Smooth muscle cell (in vitro differentiated cells): ENCODE data around the gene JCHAIN. TPM values are rescaled to one million over a fixed set of nuclear protein-coding genes. Genes with fewer than 3 reads are reported as not detected.
"Not testable (repeated sequence)": the region's sequence is repeated elsewhere in the genome, so short reads cannot be mapped to it uniquely, and the experiment has no call there.

Source experiments
- DNase-seq: peaks from one replicate; lab custom pipeline; 2025; ENCODE audit not compliant: unreplicated experiment; lab: John Stamatoyannopoulos, UW
- H2AFZ ChIP-seq: fragments of 200-600 bp; sonication (generic); 2 replicates; pipeline ENCODE4 v1.6.0; 2016; ENCODE audit warnings: antibody characterized with exemption, low read depth, mild to moderate bottlenecking
- H3F3A ChIP-seq: fragments of 200-600 bp; sonication (generic); 2 replicates; pipeline ENCODE4 v1.6.0; 2017; ENCODE audit warnings: antibody characterized with exemption, low read depth
- H3K27ac ChIP-seq: fragments of 200-600 bp; sonication (generic); 2 replicates; pipeline ENCODE4 v1.5.1; 2016; ENCODE audit warnings: low read depth, mild to moderate bottlenecking
- H3K27me3 ChIP-seq: fragments of 200-600 bp; sonication (generic); 2 replicates; pipeline ENCODE4 v1.6.1; 2016; ENCODE audit warnings: low read depth, mild to moderate bottlenecking
- H3K36me3 ChIP-seq: fragments of 200-600 bp; sonication (generic); 2 replicates; pipeline ENCODE4 v1.5.1; 2016; ENCODE audit warnings: low read depth
- H3K4me1 ChIP-seq: fragments of 200-600 bp; sonication (generic); 2 replicates; pipeline ENCODE4 v1.5.1; 2016; ENCODE audit warnings: low read depth
- H3K4me2 ChIP-seq: fragments of 200-600 bp; sonication (generic); 2 replicates; pipeline ENCODE4 v1.6.0; 2016; ENCODE audit warnings: mild to moderate bottlenecking
- H3K4me3 ChIP-seq: fragments of 200-600 bp; sonication (generic); 2 replicates; pipeline ENCODE4 v1.5.1; 2016; ENCODE audit warnings: mild to moderate bottlenecking
- H3K79me2 ChIP-seq: fragments of 200-600 bp; sonication (generic); 2 replicates; pipeline ENCODE4 v1.6.0; 2016; ENCODE audit warnings: low read depth, mild to moderate bottlenecking
- H3K9ac ChIP-seq: fragments of 200-600 bp; sonication (generic); 2 replicates; pipeline ENCODE4 v1.6.0; 2016; ENCODE audit warnings: low read depth
- H3K9me3 ChIP-seq: fragments of 200-600 bp; sonication (generic); replicated peaks from 2 replicates; pipeline ENCODE4 v1.5.1; 2016; ENCODE audit warnings: low read depth
- H4K20me1 ChIP-seq: fragments of 200-600 bp; sonication (generic); 2 replicates; pipeline ENCODE4 v1.6.0; 2016; ENCODE audit warnings: low read depth
- WGBS: methylation state at CpG from one replicate; pipeline ENCODE4 v1.1.7; 2016; ENCODE audit warnings: low lambda C conversion rate; 5-methylcytosine and 5-hydroxymethylcytosine counted together
- polyA plus RNA-seq: library from polyadenylated mRNA; unstranded; fragments of >200 nt; fragmentation: Nextera tagmentation; extraction: Ambion mirVana; gene quantifications from 2 replicates; pipeline ENCODE4 v1.2.1, GENCODE V29; 2016
- total RNA-seq: library from RNA; depleted of rRNA; stranded (reverse); fragments of >200 nt; gene quantifications from 2 replicates; pipeline ENCODE4 v1.2.3, GENCODE V29; 2014
- TF ChIP-seq, protein P1 (sequence below): fragments of 200-600 bp; sonication (generic); IDR thresholded peaks from 2 replicates; pipeline ENCODE4 v1.5.1; 2017; ENCODE audit warnings: borderline replicate concordance, mild to moderate bottlenecking, antibody characterized with exemption; ENCODE audit not compliant: insufficient read depth, poor library complexity, severe bottlenecking

The JCHAIN gene
- total and polyA plus RNA-seq, 2 experiments from 2014 or later, result not detected

DNA sequence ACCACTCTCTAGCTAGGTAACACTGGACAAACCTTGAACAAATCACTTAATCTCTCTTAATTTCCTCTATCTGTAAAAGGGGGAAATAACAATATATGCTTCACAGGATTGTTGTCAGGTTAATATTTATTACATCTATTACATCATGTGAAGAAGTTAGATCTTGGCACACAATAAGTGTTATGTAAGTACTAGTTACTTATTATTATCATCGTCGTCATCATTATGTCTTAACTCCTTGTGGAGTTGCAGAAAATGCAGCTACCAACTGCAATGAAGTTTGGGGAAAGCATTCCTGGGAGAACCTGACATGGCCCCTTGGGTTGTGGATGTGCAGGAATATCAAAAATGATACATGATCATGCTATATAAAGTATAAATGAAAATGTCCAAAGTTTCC is 4.8 kb upstream of the JCHAIN start:
- no peak overlapping the region for H3K27ac ChIP-seq

DNA sequence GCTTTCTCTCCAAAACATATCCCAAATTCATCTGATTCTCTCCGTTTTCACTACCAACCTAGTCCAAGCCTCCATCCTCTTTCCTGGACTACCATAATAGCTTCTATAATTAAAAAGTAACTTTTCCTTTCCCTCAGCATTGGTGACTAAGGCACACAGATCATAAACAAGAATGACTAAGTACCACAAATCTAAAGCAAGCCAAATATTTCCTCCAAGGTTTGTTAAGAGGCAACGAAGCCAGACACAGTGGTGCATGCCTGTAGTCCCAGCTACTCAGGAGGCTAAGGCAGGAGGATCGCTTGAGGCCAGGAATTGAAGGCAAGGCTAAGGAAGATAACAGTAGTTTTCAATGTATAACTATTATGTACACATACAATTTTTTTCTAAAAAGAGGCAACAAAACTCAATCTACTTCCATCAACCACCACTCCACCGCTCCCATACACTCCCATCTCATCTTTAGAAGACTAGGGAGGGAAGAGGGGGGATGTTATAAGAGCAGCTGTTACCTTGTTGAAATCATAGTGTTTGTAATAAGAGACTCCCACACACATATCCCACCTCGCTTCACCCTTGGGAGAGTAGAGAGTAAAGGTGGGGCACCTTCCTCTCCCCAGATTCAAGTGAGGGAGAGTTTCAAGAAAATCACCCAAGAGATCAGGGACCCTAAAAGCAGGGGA is 4.2 kb upstream of the JCHAIN start:
- Histone ChIP-seq H4K20me1 (no peaks in the 10 kb centered on the region), H3K4me3 (no peak overlapping the region), H3K4me2 (no peak overlapping the region), H3K4me1 (no peaks in the 10 kb centered on the region), H2AFZ (no peak overlapping the region), H3K9ac (no peak overlapping the region), H3K9me3 (no peaks in the 10 kb centered on the region), H3K27me3 (no peaks in the 10 kb centered on the region), H3K79me2 (no peaks in the 10 kb centered on the region), H3K27ac (no peak overlapping the region), H3K36me3 (no peaks in the 10 kb centered on the region), H3F3A (no peaks in the 10 kb centered on the region)
- WGBS, result 81% methylated on average over 5 of the region's 5 CpGs
- no peak for DNase-seq
- TF ChIP-seq, protein P1, sequence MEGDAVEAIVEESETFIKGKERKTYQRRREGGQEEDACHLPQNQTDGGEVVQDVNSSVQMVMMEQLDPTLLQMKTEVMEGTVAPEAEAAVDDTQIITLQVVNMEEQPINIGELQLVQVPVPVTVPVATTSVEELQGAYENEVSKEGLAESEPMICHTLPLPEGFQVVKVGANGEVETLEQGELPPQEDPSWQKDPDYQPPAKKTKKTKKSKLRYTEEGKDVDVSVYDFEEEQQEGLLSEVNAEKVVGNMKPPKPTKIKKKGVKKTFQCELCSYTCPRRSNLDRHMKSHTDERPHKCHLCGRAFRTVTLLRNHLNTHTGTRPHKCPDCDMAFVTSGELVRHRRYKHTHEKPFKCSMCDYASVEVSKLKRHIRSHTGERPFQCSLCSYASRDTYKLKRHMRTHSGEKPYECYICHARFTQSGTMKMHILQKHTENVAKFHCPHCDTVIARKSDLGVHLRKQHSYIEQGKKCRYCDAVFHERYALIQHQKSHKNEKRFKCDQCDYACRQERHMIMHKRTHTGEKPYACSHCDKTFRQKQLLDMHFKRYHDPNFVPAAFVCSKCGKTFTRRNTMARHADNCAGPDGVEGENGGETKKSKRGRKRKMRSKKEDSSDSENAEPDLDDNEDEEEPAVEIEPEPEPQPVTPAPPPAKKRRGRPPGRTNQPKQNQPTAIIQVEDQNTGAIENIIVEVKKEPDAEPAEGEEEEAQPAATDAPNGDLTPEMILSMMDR, result no peak

More for the DNA sequence above, 4.8 kb upstream of the JCHAIN start:
- H3K36me3 ChIP-seq, result no peaks in the 10 kb centered on the region
- no peaks in the 10 kb centered on the region for H3K4me1 ChIP-seq
- no peak for DNase-seq
- no peaks in the 10 kb centered on the region for H3K9me3 ChIP-seq
- no peak overlapping the region for H3K4me3 ChIP-seq
- no peak overlapping the region for H2AFZ ChIP-seq
- H3K79me2 ChIP-seq, result no peaks in the 10 kb centered on the region
- TF ChIP-seq, protein P1, result no peak
- no peak overlapping the region for H3K9ac ChIP-seq
- WGBS, result 95% methylated on average over 2 of the region's 2 CpGs
- H3K4me2 ChIP-seq, result no peak overlapping the region
- H4K20me1 ChIP-seq, result no peaks in the 10 kb centered on the region
- no peaks in the 10 kb centered on the region for H3F3A ChIP-seq
- no peaks in the 10 kb centered on the region for H3K27me3 ChIP-seq

DNA sequence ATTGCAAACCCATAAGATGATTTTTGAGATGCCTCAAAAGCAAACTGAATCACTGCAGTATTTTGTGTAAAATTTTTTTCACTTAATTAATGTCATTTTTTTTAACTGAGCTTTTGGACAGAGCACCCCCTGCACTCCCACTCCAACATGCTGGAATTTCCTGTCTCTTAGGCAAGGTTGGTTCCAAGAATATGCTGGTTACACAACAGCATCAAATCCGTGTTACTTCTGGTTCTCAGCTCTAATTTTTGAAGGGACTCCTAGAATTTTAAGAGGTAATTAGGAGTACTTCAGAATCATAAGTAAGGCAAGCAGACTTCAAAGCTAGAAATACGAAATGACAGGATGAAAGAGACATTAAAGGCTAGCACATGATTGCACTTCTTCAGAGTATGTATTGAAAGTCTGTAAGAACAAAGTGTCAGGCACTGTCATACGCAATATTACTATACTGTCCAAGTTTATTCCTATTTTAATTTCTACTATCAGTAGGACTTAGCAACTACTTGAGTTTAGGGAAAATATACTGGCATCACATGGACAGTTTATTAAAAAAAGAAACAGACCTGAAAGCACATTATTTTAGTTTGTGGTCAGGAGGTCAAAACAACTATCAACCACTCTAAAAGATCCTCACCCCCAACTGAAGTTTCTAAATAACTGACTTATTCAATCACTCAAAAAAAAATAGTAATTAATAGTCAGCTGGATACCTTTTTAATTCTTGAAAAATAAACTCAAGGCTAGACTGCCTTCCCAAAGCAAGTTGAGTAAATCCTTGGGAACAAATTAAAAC is 1.6 kb upstream of the JCHAIN start:
- DNase-seq, result no peak
- WGBS, result 84% methylated on average over 3 of the region's 3 CpGs

DNA sequence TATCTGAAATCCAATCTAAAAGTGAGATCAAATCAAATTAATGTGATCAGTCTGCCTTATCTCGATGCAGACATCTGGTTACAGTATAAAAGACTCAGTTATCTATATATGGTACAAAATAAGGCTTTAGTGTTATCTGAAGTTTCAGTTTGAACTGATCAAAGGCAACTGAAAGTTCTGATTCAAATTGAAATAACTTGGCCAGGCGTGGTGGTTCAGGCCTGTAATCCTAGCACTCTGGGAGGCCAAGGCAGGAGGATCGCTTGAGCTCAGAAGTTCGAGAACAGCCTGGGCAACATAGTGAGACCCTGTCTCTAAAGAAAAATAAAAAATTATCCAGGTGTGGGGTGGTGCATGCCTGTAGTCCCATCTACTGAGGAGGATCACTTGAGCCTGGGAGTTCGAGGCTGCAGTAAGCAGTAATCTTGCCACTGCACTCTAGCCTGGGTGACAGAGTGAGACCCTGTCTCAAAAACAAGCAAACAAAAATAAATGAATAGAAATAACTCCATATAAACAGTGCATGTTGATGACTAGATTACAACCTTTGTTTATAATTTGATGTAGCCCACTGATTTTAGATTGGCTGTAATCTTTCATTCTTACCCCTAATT is 4.9 kb downstream of the JCHAIN start:
- H3K27me3 ChIP-seq, H3K4me2 ChIP-seq, H3K36me3 ChIP-seq, H3K4me1 ChIP-seq, H3K27ac ChIP-seq, H3K9ac ChIP-seq, DNase-seq, H3K9me3 ChIP-seq, H2AFZ ChIP-seq, H3K4me3 ChIP-seq, H3F3A ChIP-seq, H3K79me2 ChIP-seq, H4K20me1 ChIP-seq: not testable (repeated sequence)
- 90% methylated on average over 5 of the region's 5 CpGs for WGBS

More for the DNA sequence above, 1.6 kb upstream of the JCHAIN start:
- no peak overlapping the region for H2AFZ ChIP-seq
- H3K9ac ChIP-seq, result no peak overlapping the region
- H3K9me3 ChIP-seq, result no peaks in the 10 kb centered on the region
- H3K4me3 ChIP-seq, result no peak overlapping the region
- no peak overlapping the region for H3K4me2 ChIP-seq
- no peaks in the 10 kb centered on the region for H4K20me1 ChIP-seq
- no peaks in the 10 kb centered on the region for H3K27me3 ChIP-seq
- H3K27ac ChIP-seq, result no peak overlapping the region
- no peaks in the 10 kb centered on the region for H3K36me3 ChIP-seq
- no peaks in the 10 kb centered on the region for H3F3A ChIP-seq
- TF ChIP-seq, protein P1, result no peak
- no peaks in the 10 kb centered on the region for H3K4me1 ChIP-seq
- H3K79me2 ChIP-seq, result no peaks in the 10 kb centered on the region
